ENCODE results near the gene CNBP. TPM values are rescaled to one million over a fixed set of nuclear protein-coding genes. Genes with fewer than 3 reads are reported as not detected.

Gene CNBP
- total and polyA plus RNA-seq, 2 of the 4 experiments (the other 2 are of a cell fraction): 217 to 223 TPM

DNA sequence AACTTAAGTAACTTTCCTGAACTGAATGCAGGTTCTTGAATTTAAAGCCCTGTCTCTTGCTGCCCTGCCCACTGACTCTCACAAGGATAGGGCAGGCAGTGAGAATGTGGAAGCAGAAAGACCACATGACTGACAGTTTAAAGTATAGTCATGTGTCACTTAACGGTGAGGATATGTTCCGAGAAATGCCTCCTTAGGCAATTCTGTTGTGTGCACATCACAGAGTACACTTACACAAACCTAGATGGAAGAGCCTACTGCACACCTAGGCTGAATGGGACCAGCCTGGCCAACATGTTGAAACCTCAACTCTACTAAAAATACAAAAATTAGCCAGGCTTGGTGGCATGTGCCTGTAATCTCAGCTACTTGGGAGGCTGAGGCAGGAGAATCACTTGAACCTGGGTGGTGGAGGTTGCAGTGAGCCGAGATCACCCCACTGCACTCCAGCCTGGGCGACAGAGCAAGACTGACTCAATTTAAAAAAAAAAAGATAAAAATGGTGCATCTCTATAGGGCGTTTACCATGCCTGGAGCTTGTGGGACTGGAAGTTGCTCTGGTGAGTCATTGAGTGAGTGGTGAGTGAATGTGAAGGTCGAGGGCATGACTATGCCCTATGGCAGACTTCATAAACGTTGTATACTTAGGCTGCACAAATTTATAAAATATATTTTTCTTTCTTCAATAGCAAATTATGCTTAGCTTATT lies 46.8 kb upstream of the CNBP start:
- ATAC-seq (ENCODE audit: low read depth): peak; percentile 71
- dilution Hi-C loops (cut with HindIII; ENCODE audit: low sequenced_read_pairs, unreplicated experiment) (no loop called here), intact Hi-C loops (cut with micrococcal nuclease) (no loop called here), in situ Hi-C loops (cut with MboI; ENCODE audit: low sequenced_read_pairs) (no loop called here)
- H3K4me3 ChIP-seq (ENCODE audit: insufficient read depth, low read depth, low read length): no peak overlapping the region
- H2BK5ac ChIP-seq (ENCODE audit: low read depth, low read length, poor library complexity, severe bottlenecking): peak overlapping the region; percentile 55
- H4K20me1 ChIP-seq (ENCODE audit: insufficient read depth, low read length): no peaks in the 10 kb centered on the region
- TF ChIP-seq BHLHE40 (IDR thresholded peaks at IDR 0.05; ENCODE audit: low read depth, low read length) (peak; percentile 41; the same call in 1 of the 2 replicates), ELK1 (IDR thresholded peaks at IDR 0.05; ENCODE audit: borderline replicate concordance, low read depth, low read length) (no peak), FOS (IDR thresholded peaks at IDR 0.05; ENCODE audit: low read depth, low read length) (peak; percentile 84)
- peak overlapping the region in 1 of 2 experiments; percentile 82; a peak in 2 of 4 replicates for H4K8ac ChIP-seq (ENCODE audit: low read depth in 2 of 2, low read length in 2 of 2)
- peaks cover 25% of the 10 kb centered on the region for H3K9me1 ChIP-seq (ENCODE audit: insufficient read depth, low read length)
- WGBS, 2 experiments (ENCODE audit: extremely low coverage in 2 of 2, insufficient read length in 1 of 2): 50% methylated on average over 1 of the region's 7 CpGs; no CpG with 5 or more reads in 1 of the 2 experiments
- H2BK120ac ChIP-seq (ENCODE audit: low read depth, low read length): peak overlapping the region; percentile 78
- POLR2A ChIA-PET (ENCODE audit: unreplicated experiment): no interaction called here
- H2BK20ac ChIP-seq (ENCODE audit: low read depth, low read length): peak overlapping the region; percentile 92
- H2BK15ac ChIP-seq (ENCODE audit: low read depth, low read length): peak overlapping the region; percentile 53; the same call in 1 of the 3 replicates
- no TSS peak for BruUV-seq (replicated peaks)
- H3K4me1 ChIP-seq (ENCODE audit: control insufficient read depth, insufficient read depth, low read length): peaks cover 20% of the 10 kb centered on the region
- no peak overlapping the region for H4K5ac ChIP-seq (ENCODE audit: low read depth, low read length)
- H3K18ac ChIP-seq (ENCODE audit: low read depth, low read length): no peak overlapping the region
- H3K56ac ChIP-seq (ENCODE audit: extremely low read depth, insufficient read depth, low read length): no peak overlapping the region
- peak overlapping the region; percentile 81 for H2AK5ac ChIP-seq (ENCODE audit: low read depth, low read length)
- H3K4ac ChIP-seq (ENCODE audit: low read depth, low read length): peak overlapping the region; percentile 82
- peak overlapping the region; percentile 7; the same call in 1 of the 2 replicates for H3K27ac ChIP-seq (ENCODE audit: insufficient read depth, low read length)
- H3K36me3 ChIP-seq (ENCODE audit: control insufficient read depth, insufficient read depth, low read length): no peaks in the 10 kb centered on the region
- H2AK9ac ChIP-seq (replicated peaks; ENCODE audit: low read depth, low read length, poor library complexity): peak overlapping the region; percentile 74
- no peak overlapping the region for H3K4me2 ChIP-seq (ENCODE audit: low read depth, low read length)
- H3K79me1 ChIP-seq (ENCODE audit: low read depth in 1 of 2, low read length in 2 of 2): peaks cover 0 to 17% of the 10 kb centered on the region in 2 experiments; a peak in 2 of 4 replicates
- CTCF ChIA-PET: interaction anchor here (0.6 to 0.7 kb wide), 2 partner anchors 137 to 952 kb away, joined by 3 to 4 read pairs; no protein-coding TSS in a partner anchor
- peak overlapping the region; percentile 85 for H3K14ac ChIP-seq (replicated peaks; ENCODE audit: low read depth, low read length)
- H3K23ac ChIP-seq (ENCODE audit: low read depth, low read length): peak overlapping the region; percentile 81; the same call in 1 of the 2 replicates
- DNase-seq: peak; percentile 90
- H2AFZ ChIP-seq (replicated peaks; ENCODE audit: low read length, poor library complexity): peak overlapping the region; percentile 54
- H3K9me3 ChIP-seq (ENCODE audit: control insufficient read depth, insufficient read depth, low read length): no peaks in the 10 kb centered on the region
- H3K9ac ChIP-seq (ENCODE audit: low read depth, low read length): no peak overlapping the region
- H3K27me3 ChIP-seq (ENCODE audit: control insufficient read depth, insufficient read depth, low read length): no peaks in the 10 kb centered on the region
- peak overlapping the region; percentile 69 for H4K91ac ChIP-seq (ENCODE audit: insufficient read depth, low read depth, low read length)
